H9 (cell line): ENCODE results near the gene PDE3A. TPM values are rescaled to one million over a fixed set of nuclear protein-coding genes. Genes with fewer than 3 reads are reported as not detected.

Source experiments
- DNase-seq: peaks from one replicate; pipeline ENCODE4 v3.0.0-alpha.2; 2017
- H2AFZ ChIP-seq: one replicate; pipeline ENCODE4 v1.6.1; 2013; ENCODE audit warnings: mild to moderate bottlenecking, low read length, control low read depth, moderate library complexity
- H2AK5ac ChIP-seq: 2 replicates; pipeline ENCODE4 v1.6.1; 2013; ENCODE audit warnings: low read length, control low read depth, mixed read lengths; ENCODE audit not compliant: insufficient read length
- H2BK120ac ChIP-seq: one replicate; pipeline ENCODE4 v1.6.1; 2013; ENCODE audit warnings: low read depth, mild to moderate bottlenecking, low read length, control low read depth, inconsistent platforms; ENCODE audit not compliant: poor library complexity, severe bottlenecking
- H2BK12ac ChIP-seq: 2 replicates; pipeline ENCODE4 v1.6.1; 2013; ENCODE audit warnings: low read length, control low read depth, mixed read lengths, low read depth; ENCODE audit not compliant: insufficient read length
- H2BK15ac ChIP-seq: 2 replicates; pipeline ENCODE4 v1.6.1; 2013; ENCODE audit warnings: low read depth, low read length, control low read depth
- H2BK20ac ChIP-seq: one replicate; pipeline ENCODE4 v1.6.1; 2013; ENCODE audit warnings: low read depth, mild to moderate bottlenecking, low read length, control low read depth, inconsistent platforms; ENCODE audit not compliant: poor library complexity, severe bottlenecking
- H2BK5ac ChIP-seq: 2 replicates; pipeline ENCODE4 v1.6.1; 2013; ENCODE audit warnings: low read length, control low read depth, mixed read lengths; ENCODE audit not compliant: insufficient read length
- H3K14ac ChIP-seq: 2 replicates; pipeline ENCODE4 v1.6.1; 2013; ENCODE audit warnings: low read length, control low read depth; ENCODE audit not compliant: insufficient read depth
- H3K18ac ChIP-seq: 2 replicates; pipeline ENCODE4 v1.6.1; 2013; ENCODE audit warnings: low read depth, mild to moderate bottlenecking, mixed read lengths, low read length, control low read depth; ENCODE audit not compliant: insufficient read length
- H3K23ac ChIP-seq: 2 replicates; pipeline ENCODE4 v1.6.1; 2013; ENCODE audit warnings: low read length, control low read depth, mixed read lengths, low read depth; ENCODE audit not compliant: insufficient read length
- H3K23me2 ChIP-seq: 2 replicates; pipeline ENCODE4 v1.6.1; 2013; ENCODE audit warnings: low read depth, mild to moderate bottlenecking, mixed read lengths, low read length, control low read depth; ENCODE audit not compliant: insufficient read length, poor library complexity, severe bottlenecking
- H3K27ac ChIP-seq: 2 replicates; pipeline ENCODE4 v1.5.1; 2013; ENCODE audit warnings: low read length, control low read depth, mixed read lengths, low read depth; ENCODE audit not compliant: insufficient read length
- H3K27me3 ChIP-seq: 2 replicates; pipeline ENCODE4 v1.6.1; 2013; ENCODE audit warnings: low read length, control low read depth, inconsistent platforms; ENCODE audit not compliant: insufficient read depth
- H3K4ac ChIP-seq: 2 replicates; pipeline ENCODE4 v1.6.1; 2013; ENCODE audit warnings: low read depth, mild to moderate bottlenecking, control low read depth, inconsistent platforms, low read length, moderate library complexity
- H3K4me1 ChIP-seq: 2 replicates; pipeline ENCODE4 v1.6.1; 2013; ENCODE audit warnings: low read length, control low read depth, inconsistent platforms; ENCODE audit not compliant: insufficient read depth
- H3K4me2 ChIP-seq: 2 replicates; pipeline ENCODE4 v1.6.1; 2013; ENCODE audit warnings: low read length, control low read depth, mixed read lengths; ENCODE audit not compliant: insufficient read length, insufficient read depth
- H3K56ac ChIP-seq: 2 replicates; pipeline ENCODE4 v1.6.1; 2013; ENCODE audit warnings: low read depth, mild to moderate bottlenecking, mixed read lengths, low read length, control low read depth; ENCODE audit not compliant: insufficient read length
- H3K79me1 ChIP-seq: 2 replicates; pipeline ENCODE4 v1.6.1; 2013; ENCODE audit warnings: low read depth, mild to moderate bottlenecking, moderate library complexity, low read length, control low read depth, inconsistent platforms; ENCODE audit not compliant: insufficient read depth, poor library complexity, severe bottlenecking
- H3K79me2 ChIP-seq: 2 replicates; pipeline ENCODE4 v1.6.1; 2013; ENCODE audit warnings: low read length, control low read depth, inconsistent platforms; ENCODE audit not compliant: insufficient read depth
- H3K9ac ChIP-seq: 2 replicates; pipeline ENCODE4 v1.6.1; 2013; ENCODE audit warnings: low read length, control low read depth, mixed read lengths; ENCODE audit not compliant: insufficient read length; ENCODE audit errors: extremely low read depth
- H3K9me3 ChIP-seq: one replicate; pipeline ENCODE4 v1.6.1; 2013; ENCODE audit warnings: low read depth, low read length, inconsistent platforms; ENCODE audit not compliant: control insufficient read depth
- H3T11ph ChIP-seq: one replicate; pipeline ENCODE4 v1.6.1; 2013; ENCODE audit warnings: mild to moderate bottlenecking, low read length, control low read depth, inconsistent platforms
- H4K20me1 ChIP-seq: one replicate; pipeline ENCODE4 v1.6.1; 2013; ENCODE audit not compliant: control insufficient read depth, insufficient read length, insufficient read depth
- H4K5ac ChIP-seq: 2 replicates; pipeline ENCODE4 v1.6.1; 2013; ENCODE audit warnings: low read depth, mild to moderate bottlenecking, mixed read lengths, low read length, control low read depth; ENCODE audit not compliant: insufficient read length
- H4K8ac ChIP-seq: replicated peaks from 2 replicates; pipeline ENCODE4 v1.6.1; 2013; ENCODE audit warnings: low read length, control low read depth, mixed read lengths, low read depth; ENCODE audit not compliant: insufficient read length
- H4K91ac ChIP-seq: 2 replicates; pipeline ENCODE4 v1.6.1; 2013; ENCODE audit warnings: low read depth, mild to moderate bottlenecking, moderate library complexity, mixed read lengths, low read length, control low read depth; ENCODE audit not compliant: insufficient read length
- H3K27ac Mint-ChIP-seq, 3 experiments: 2 replicates in 2 of 3; 3 replicates in 1 of 3; pipeline ENCODE4 v1.8.0; 2020 to 2021; ENCODE audit warnings: mixed read lengths in 3 of 3, mild to moderate bottlenecking in 1 of 3, moderate library complexity in 1 of 3
- H3K27me3 Mint-ChIP-seq: 2 replicates; pipeline ENCODE4 v1.8.0; 2021; ENCODE audit warnings: low read depth, mild to moderate bottlenecking, moderate library complexity, mixed read lengths
- H3K36me3 Mint-ChIP-seq, 3 experiments: 2 replicates in 2 of 3; 3 replicates in 1 of 3; pipeline ENCODE4 v1.8.0; 2020 to 2021; ENCODE audit warnings: low read depth in 3 of 3, mixed read lengths in 3 of 3; ENCODE audit not compliant: insufficient read depth in 1 of 3
- H3K4me1 Mint-ChIP-seq, 2 experiments: 2 replicates each; pipeline ENCODE4 v1.8.0; 2020; ENCODE audit warnings: mixed read lengths in 2 of 2
- H3K4me3 Mint-ChIP-seq, 2 experiments: 2 replicates in 1 of 2; 3 replicates in 1 of 2; pipeline ENCODE4 v1.8.0; 2020 to 2021; ENCODE audit warnings: mild to moderate bottlenecking in 2 of 2, mixed read lengths in 2 of 2, moderate library complexity in 1 of 2
- H3K9me3 Mint-ChIP-seq, 2 experiments: 2 replicates in 1 of 2; 3 replicates in 1 of 2; pipeline ENCODE4 v1.8.0; 2020; ENCODE audit warnings: mild to moderate bottlenecking in 2 of 2, mixed read lengths in 2 of 2, moderate library complexity in 1 of 2
- WGBS: extraction: QIAGEN DNeasy Blood & Tissue Kit; methylation state at CpG from one replicate; pipeline ENCODE4 v1.1.7; 2013; ENCODE audit warnings: missing lambda C conversion rate, low lambda C conversion rate, mixed read lengths; ENCODE audit not compliant: insufficient read length; ENCODE audit errors: extremely low coverage; 5-methylcytosine and 5-hydroxymethylcytosine counted together
- total RNA-seq: library from RNA; stranded (reverse); gene quantifications from 2 replicates; pipeline ENCODE4 v1.2.1, GENCODE V29; 2021
- TF ChIP-seq, protein P1 (sequence below): fragments of 200-600 bp; sonication (generic); conservative IDR thresholded peaks from 3 replicates; pipeline ENCODE4 v1.8.0; 2021; ENCODE audit warnings: antibody characterized with exemption, mild to moderate bottlenecking

PDE3A gene
- total RNA-seq, 1 experiment from 2014 or later = 3.0 TPM

DNA sequence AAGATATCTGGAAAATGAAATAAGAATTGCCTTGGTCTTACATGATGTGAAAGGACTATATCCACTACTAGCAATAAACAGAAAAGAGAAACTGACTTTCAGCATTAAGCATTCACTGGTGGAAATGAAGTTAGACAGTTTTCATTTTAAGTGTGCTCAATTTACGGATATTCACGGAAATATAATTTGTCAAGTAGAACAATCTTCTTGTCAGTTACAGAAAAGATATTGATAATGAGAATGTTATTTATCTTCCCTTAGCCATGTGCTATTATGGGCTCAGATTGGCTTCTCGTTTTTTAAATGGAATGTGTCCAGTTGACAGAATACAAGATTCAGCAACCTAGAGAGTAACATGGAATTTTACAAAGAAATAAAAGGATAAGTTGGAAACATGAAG lies 208.2 kb downstream of the PDE3A start:
- no peak overlapping the region for H4K5ac ChIP-seq
- H2BK20ac ChIP-seq = no peak overlapping the region
- no peak overlapping the region for H2BK120ac ChIP-seq
- H4K8ac ChIP-seq = no peak overlapping the region
- no peak overlapping the region for H3K27ac ChIP-seq
- H3K79me2 ChIP-seq = no peaks in the 10 kb centered on the region
- H3K9ac ChIP-seq = no peak overlapping the region
- H3K27me3 ChIP-seq = no peaks in the 10 kb centered on the region
- DNase-seq = no peak
- no peak overlapping the region for H3K14ac ChIP-seq
- H2BK5ac ChIP-seq = no peak overlapping the region
- no peaks in the 10 kb centered on the region for H3K23me2 ChIP-seq
- no peak overlapping the region for H2AFZ ChIP-seq
- H3K9me3 ChIP-seq = no peaks in the 10 kb centered on the region
- H3K4me1 ChIP-seq = no peaks in the 10 kb centered on the region
- H4K20me1 ChIP-seq = no peaks in the 10 kb centered on the region
- Mint-ChIP-seq H3K27ac (no peak overlapping the region), H3K27me3 (no peaks in the 10 kb centered on the region), H3K36me3 (no peaks in the 10 kb centered on the region), H3K9me3 (no peaks in the 10 kb centered on the region), H3K4me3 (no peak overlapping the region), H3K4me1 (no peaks in the 10 kb centered on the region)
- H2AK5ac ChIP-seq = no peak overlapping the region
- no peak overlapping the region for H3K4ac ChIP-seq
- H3K56ac ChIP-seq = no peak overlapping the region
- H3K4me2 ChIP-seq = no peak overlapping the region
- WGBS = no CpG with 5 or more reads among the region's 3 CpGs
- TF ChIP-seq, protein P1, sequence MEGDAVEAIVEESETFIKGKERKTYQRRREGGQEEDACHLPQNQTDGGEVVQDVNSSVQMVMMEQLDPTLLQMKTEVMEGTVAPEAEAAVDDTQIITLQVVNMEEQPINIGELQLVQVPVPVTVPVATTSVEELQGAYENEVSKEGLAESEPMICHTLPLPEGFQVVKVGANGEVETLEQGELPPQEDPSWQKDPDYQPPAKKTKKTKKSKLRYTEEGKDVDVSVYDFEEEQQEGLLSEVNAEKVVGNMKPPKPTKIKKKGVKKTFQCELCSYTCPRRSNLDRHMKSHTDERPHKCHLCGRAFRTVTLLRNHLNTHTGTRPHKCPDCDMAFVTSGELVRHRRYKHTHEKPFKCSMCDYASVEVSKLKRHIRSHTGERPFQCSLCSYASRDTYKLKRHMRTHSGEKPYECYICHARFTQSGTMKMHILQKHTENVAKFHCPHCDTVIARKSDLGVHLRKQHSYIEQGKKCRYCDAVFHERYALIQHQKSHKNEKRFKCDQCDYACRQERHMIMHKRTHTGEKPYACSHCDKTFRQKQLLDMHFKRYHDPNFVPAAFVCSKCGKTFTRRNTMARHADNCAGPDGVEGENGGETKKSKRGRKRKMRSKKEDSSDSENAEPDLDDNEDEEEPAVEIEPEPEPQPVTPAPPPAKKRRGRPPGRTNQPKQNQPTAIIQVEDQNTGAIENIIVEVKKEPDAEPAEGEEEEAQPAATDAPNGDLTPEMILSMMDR = no peak
- H2BK12ac ChIP-seq = no peak overlapping the region
- H2BK15ac ChIP-seq = no peak overlapping the region
- H3K23ac ChIP-seq = no peak overlapping the region
- H3T11ph ChIP-seq = no peak overlapping the region
- no peak overlapping the region for H3K18ac ChIP-seq
- no peak overlapping the region for H4K91ac ChIP-seq
- H3K79me1 ChIP-seq = no peaks in the 10 kb centered on the region
